GM19467 (cell line): ENCODE measurements around the gene CXCL13.
"Not testable (repeated sequence)": the region's sequence is repeated elsewhere in the genome, so short reads cannot be mapped to it uniquely, and the experiment has no call there.

Source experiments
- ATAC-seq: cut with Tn5 transposase; IDR thresholded peaks from one replicate; pipeline ENCODE4 v1.9.1; 2021; ENCODE audit warnings: mild to moderate bottlenecking, moderate library complexity; ENCODE audit not compliant: unreplicated experiment

CXCL13 gene

GRCh38 chr4:77600521-77601451, 4.8 kb upstream of the CXCL13 start:
- no peak for ATAC-seq

GRCh38 chr4:77601614-77602187, 3.9 kb upstream of the CXCL13 start:
- no peak for ATAC-seq

- ATAC-seq, result no peak
Measured at GRCh38 chr4:77613267-77613666, 7.6 kb downstream of the CXCL13 start.

GRCh38 chr4:77615153-77615552, 9.5 kb downstream of the CXCL13 start:
- ATAC-seq, result no peak

- no peak for ATAC-seq
Measured at GRCh38 chr4:77617203-77617602, 11.6 kb downstream of the CXCL13 start.

- ATAC-seq, result peak; percentile 91
Measured at GRCh38 chr4:77618383-77619241, 13.0 kb downstream of the CXCL13 start.

GRCh38 chr4:77619408-77619807, 13.8 kb downstream of the CXCL13 start:
- no peak for ATAC-seq

- ATAC-seq, result no peak
Measured at GRCh38 chr4:77621254-77621653, 15.6 kb downstream of the CXCL13 start.

- ATAC-seq, result no peak
Measured at GRCh38 chr4:77623091-77623490, 17.5 kb downstream of the CXCL13 start.

- no peak for ATAC-seq
Measured at GRCh38 chr4:77624213-77624612, 18.6 kb downstream of the CXCL13 start.

GRCh38 chr4:77625485-77625884, 19.9 kb downstream of the CXCL13 start:
- ATAC-seq, result no peak

GRCh38 chr4:77629885-77630284, 24.3 kb downstream of the CXCL13 start:
- ATAC-seq, result peak; percentile 58

GRCh38 chr4:77631276-77631675, 25.7 kb downstream of the CXCL13 start:
- no peak for ATAC-seq

- no peak for ATAC-seq
Measured at GRCh38 chr4:77634132-77634785, 28.6 kb downstream of the CXCL13 start.

- no peak for ATAC-seq
Measured at GRCh38 chr4:77635246-77635645, 29.6 kb downstream of the CXCL13 start.

- no peak for ATAC-seq
Measured at GRCh38 chr4:77635876-77636275, 30.3 kb downstream of the CXCL13 start.

- no peak for ATAC-seq
Measured at GRCh38 chr4:77636902-77637301, 31.3 kb downstream of the CXCL13 start.

- not testable (repeated sequence) for ATAC-seq
Measured at GRCh38 chr4:77644069-77644468, 38.4 kb downstream of the CXCL13 start.

GRCh38 chr4:77650787-77651186, 45.2 kb downstream of the CXCL13 start:
- no peak for ATAC-seq

- ATAC-seq, result no peak
Measured at GRCh38 chr4:77651820-77652219, 46.2 kb downstream of the CXCL13 start.
